Suppressor macrophage treated with lipopolysaccharide for 1 hour (primary cell): ENCODE measurements around the gene ATP8A1.
"Not testable (repeated sequence)": the region's sequence is repeated elsewhere in the genome, so short reads cannot be mapped to it uniquely, and the experiment has no call there.

Source experiments
- DNase-seq, 3 donors: peaks; one replicate each; pipeline ENCODE4 v3.0.0-alpha.2; 2020 to 2022

The ATP8A1 gene

DNA sequence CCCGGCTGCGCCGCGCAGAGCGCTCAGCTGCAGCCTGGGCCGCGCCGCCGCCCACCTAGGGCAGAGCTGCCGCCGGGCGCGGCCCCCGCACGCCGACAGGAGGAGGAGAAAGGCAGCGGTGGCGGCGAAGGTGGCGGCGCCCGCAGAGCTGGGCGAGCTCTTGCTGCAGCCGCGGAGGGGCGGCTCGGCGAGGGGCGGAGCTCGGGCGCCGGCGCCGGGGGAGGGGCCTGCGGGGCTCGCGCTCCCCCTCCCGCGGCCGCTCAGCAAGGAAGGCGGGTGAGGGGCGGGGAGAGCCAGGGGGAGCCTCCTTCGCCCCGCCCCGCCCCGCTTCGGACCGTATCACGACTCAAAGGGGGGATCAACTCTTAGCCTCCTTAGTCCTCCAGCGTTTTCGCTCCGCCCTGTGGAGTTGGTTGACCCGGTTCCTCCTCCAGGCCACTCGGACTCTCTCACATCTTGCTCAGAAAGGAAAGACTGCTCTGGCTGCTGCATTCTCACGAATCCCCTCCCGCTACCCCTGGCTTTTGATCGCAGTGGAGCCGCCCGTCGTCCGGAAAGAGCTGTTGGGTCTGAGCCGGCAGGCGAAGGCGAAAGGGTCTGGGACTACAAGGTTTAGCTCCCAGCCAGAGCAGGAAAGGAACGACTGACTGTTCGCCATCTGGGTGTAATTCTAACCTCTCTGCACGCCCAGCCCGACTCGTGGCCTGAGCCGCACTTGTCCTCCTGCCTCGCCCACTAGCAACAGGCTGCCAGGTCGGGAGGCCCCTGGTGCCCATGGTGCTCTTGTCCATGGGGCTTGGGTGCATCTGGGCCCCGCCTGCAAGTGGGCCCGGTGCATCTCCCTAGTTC is at the start of gene ATP8A1:
Gene ATP8A1 (minus strand): TSS at position 162 of the 849 bp plus-strand sequence. CDS start 232 bp downstream, outside the sequence.
- DNase-seq = peak; percentile 90 to 98 (median 96)

DNA sequence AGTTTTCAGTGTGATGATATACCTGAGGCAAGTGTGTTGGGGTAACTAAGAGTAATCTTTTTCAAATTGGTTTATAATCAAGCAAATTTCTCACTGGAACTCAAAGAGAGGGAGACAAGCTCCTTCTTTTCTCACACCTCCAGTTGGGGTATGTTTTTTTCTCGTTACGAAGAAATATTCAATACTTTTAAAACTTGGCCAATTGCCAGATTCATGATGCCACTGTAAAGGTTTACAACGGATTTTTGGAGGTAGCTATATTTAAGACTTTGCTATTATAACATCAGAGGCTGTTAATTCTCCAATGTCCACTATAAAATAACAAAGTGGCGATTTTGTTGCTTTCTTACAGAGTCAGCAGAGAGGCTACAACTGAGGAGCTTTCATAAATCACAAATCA is 49.2 kb upstream of the ATP8A1 start:
- DNase-seq = no peak

DNA sequence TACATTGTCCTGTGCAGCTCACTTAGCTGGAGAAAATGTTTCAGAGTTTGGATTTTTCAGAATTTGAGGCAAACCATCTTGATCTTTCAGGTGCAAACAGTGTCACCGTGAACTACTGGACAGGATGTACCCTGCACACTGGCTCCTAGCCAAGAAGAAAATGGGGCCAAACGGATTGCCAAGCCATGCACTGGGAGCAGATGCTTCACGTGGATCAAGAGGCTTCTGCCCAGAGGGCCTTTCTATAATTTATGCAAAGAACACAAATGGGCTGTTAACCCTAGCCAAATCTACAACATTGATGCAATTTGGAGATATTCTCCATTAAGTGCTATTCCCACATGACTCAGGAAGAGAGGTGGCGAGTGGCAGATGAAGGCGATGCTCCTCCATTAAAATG is 46.9 kb upstream of the ATP8A1 start:
- DNase-seq = no peak

DNA sequence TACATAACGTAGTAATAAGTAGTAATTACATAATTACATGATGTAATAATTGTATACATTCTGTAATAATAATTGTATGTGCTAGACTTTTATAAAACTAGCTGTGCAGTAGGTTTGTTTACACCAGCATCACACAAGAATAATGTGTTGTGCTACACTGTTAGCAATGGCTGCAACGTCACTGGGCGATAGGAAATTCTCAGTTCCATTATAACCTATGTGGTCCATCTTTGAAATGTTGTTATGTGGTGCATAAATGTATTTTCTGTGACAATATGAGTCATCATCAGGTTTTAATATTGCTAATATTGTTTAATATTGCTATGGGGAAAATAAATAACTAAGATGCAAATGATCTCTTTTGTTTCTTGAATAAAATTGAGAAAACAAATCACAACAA is 46.0 kb upstream of the ATP8A1 start:
- no peak for DNase-seq

DNA sequence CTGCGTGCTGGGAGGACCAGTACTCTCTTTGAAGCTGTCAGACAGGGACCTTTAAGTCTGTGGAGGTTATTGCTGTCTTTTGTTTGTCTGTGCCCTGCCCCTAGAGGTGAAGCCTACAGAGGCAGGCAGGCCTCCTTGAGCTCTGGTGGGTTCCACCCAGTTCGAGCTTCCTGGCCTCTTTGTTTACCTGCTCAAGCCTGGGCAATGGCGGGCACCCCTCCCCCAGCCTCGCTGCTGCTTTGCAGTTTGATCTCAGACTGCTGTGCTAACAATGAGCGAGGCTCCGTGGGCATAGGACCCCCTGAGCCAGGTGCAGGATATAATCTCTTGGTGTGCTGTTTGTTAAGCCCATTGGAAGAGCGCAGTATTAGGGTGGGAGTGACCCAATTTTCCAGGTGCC is 44.9 kb upstream of the ATP8A1 start:
- DNase-seq = not testable (repeated sequence)

DNA sequence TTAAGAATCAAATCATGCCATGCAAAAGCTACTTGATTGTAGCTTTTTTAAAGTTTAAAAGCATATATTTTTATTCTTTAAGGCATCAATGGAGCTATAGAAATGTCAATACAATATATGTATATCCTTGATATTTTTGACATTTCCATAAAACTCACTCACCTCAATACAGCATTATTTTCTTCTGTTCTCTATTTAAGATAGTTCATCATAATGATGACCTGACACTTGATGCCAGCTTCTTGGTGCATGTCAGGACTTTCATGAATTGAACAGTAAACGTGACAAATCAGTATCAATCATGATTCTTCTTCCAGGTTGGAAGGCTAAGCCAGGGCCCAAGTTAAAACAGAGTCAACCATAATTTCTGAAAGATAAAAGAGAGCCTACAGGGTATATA is 33.6 kb upstream of the ATP8A1 start:
- DNase-seq = no peak

DNA sequence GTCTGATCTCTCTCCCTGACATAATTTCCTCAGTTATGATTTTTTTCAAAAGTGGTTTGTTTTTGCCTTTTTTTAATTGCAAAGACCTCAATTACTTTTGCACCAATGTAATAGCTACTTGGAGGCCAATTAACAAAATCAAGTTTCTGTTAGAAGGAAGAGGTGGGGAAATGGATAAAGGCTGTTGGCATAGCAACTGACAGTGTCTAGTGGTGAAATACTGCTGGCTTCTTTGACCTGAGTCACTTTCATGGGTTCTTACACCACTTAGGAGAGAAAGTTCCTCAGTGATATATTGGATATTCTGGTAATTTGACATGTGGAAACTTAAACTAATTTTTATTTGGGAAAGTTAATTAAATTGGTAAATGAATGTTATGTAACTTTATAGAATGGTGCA is 26.5 kb upstream of the ATP8A1 start:
- DNase-seq = peak in 2 of 3 donors; percentile 3 to 20

DNA sequence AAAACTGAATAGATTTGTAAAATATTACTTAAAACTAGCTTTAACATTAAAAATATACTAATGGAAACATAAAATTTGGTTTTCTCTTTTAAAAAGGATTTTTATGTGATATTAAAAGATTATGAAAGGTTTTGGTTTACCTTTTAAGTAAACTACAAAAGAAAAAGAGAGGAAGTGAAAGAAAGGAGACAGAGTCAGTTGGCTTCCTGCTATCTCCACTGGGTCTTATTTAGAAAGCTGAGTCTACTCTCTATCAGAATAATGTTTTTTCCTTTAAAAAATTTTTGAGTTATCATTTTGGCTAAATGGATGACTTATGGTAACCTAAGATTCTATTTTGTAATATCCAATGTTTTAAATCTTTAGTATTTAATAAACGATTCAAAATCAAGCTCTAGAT is 21.6 kb upstream of the ATP8A1 start:
- DNase-seq = no peak

DNA sequence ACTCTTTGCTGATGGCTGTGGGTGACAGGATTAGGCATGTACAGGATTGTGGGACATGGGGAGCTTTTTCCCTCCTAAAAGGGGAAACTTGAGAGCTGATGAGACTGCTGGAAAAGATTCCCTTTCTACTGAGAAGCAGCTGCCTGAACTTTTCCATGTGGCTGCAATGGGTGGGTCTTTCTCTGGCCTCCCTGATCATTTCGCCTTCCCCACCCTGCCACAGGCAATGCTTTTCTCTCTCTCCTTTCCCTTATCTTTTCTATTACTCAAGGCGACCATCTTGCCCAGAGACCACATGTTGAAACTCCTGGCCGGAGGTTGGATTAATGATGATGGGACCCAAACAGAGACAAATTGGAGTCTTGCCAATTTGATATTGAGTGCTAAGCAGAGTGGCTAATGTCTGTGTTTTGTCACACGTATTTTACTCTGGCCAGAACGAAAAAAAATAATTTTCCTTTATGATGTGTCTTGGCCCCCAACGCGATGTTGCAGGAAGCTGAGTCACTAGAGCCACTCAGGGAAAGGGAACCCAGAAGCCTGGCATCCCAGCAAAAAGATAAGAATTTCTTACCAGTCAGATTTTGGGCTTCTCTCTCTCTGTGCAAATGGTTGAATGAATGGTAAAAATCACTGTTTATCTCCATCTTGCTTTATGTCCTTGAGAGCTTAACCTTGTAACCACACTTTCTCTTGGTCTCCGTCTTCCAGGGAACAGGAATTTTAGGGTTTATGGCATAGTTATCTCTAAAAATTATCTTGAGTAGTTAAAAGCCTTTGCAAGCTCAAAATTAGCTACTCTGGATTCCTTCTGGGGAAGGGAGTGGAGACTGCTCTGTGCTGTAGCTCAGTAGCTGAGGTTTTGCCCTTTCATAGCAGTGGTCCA is 19.4 kb upstream of the ATP8A1 start:
- peak in 1 of 3 donors; percentile 22 for DNase-seq

DNA sequence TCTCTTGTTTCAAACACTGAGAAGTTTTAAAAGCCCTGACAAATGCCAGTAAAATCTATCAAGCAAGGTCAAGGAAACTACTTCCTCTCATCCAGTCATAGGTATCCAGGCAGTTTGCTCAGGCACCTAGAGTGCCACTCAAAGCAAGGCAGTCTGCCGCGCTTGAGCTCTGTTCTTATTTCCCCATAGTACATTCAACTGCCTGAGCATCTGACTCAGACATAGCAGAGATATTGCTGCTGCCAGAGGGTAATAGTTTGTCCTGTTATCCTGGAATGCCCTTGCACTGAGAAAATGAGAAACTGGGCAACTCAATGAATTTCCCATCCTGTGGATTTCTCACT is 16.1 kb upstream of the ATP8A1 start:
- no peak for DNase-seq

DNA sequence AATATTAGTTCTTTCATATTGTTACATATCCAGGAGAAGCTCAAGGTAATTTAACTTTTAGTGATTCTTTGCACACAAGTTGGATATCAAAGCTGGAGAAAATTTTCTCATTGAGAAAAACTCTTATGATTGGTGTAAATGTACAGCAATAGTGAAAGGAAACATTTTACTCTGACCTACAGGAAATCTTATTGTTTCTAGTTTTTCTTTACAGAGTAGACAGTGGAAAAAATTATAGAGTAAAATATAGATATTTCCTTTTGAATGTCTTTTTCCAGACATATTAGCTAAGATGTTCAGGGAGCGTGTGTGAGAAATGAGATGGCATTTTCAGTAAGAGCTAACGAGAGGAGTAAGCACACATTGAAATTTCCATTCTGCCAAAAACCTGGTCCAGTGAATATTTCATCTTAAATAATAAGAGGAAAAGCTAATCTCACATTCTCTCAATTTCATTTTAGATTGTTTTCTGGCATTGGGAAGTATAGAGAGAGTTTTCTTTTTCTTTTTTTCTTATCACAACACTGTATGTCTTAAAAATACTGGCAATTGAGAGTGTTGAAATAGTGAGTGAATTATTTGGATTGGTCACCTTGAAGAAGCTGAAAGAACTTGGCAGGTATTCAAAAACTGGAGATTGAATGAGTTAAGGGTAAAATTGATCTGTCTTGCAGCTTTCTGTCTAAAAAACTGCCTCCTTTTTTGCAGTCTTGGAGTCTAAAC is 15.6 kb upstream of the ATP8A1 start:
- DNase-seq = no peak

DNA sequence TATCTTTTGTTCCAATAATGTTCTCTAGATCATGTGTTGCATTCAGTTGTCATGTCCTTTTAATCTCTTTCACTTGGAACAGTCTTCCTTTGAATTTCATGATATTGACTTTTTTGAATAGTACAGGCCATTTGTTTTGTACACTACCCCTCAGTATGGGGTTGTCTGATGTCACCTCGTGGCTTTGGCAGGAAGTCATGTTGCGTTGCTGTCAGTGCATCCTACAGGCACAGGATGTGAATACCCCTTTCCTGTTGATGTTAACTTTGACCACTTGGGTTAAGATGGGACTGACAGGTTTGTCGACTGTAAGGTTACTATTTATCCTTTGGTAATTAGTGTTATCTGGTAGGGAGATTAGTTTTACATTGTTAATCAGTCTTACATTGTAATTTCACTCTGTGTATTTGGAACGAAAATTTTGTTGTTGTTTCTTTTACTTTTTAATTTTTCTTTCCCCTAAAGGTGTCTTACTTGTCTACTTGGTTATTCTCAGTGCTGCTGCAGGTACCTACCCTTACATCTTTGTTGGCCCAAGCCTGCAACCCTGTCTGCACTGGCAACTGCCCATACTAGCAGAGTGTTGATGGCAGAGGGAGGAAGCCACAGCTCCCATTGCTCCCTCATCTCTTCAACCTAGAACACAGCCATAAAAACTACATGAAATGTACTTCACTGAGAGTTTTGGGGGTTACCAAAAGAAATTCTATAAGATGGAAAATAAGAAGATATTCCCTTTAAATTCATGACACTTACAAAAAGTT is 14.7 kb upstream of the ATP8A1 start:
- no peak for DNase-seq

DNA sequence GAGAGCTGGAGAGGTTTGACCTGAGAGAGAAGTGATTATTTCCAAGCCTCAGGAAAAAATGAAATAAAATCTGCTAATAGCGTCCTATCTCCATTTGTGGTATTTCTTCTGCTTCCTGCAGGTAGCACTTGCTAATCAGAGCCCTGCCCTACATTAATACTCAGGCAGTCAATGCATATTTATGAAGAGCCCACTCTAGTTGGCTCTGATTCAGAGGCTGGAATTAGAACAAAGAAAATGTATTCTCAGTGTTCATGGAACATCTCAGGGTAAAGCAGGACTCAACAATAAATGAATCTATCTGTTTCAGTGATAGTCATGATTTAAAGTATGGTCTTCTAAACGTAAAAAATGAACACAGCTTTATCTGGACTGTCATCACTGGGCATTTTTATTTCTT is 1.4 kb upstream of the ATP8A1 start:
- DNase-seq = no peak

DNA sequence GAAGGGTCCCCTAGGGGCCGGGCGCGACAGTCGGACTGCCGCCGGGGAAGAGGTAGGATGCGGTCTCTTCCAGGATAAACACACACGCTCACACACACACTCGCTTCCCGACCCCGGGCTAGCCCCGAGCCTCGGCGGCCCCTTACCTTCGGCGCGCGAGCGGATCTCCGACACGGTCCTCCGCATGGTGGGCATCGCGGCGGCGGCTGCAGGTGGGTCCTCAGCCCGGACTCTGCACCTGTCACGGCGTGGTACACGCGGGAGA is 294 bp downstream of the ATP8A1 start:
- DNase-seq = no peak

DNA sequence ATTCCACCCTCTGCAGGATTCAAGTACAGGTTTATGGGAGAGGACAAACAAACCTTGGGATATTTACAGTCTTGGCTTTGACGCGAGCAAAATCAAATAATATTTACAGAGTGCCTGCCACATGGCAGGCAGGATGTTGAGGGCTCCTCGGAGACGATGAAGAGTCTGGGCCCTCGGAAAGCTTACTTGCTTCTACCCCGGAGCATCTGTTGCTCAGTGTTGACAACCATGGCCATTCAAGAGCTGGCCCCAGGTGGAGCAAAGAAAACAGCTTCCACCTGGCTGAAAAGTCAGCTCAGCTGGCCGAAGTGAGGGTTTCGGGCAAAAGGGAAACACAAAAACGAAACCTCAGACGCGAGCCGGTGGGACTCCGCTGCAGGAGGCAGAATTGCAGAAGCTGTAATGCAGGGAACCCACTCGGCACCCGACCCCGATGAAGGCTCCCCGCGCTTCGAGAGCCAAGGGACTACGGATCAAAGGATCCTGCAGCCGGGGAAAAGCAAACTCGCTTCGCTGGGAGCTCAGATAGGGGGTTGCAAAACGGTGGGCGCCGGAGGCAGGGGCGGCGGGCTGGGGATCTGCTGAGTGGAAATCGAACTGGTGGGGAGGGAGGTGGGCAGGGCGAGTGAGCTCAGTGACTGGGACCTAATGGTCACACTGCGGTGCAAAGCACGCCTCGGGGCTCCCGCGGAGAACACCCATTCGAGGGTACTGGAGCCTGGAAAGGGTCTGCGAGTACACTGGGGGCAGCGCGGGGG is 805 bp downstream of the ATP8A1 start:
- DNase-seq = peak; percentile 58 to 72 (median 63)

DNA sequence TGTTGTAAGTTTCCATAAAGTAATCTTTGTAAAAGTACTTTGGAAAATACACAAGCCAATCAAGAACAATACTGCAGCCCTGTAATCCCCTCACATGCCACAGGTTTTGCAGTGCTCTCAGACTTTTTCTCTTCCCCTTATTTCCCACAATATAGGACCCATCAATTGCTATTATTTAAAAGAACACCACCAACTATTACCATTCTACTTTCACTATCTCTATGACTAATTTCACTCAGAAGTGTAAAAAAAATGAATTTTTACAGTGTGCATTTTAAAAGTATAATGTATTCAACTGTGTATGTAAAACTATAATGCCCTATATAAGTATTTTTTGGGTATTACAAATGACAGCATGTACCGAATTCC is 1.7 kb downstream of the ATP8A1 start:
- no peak for DNase-seq

DNA sequence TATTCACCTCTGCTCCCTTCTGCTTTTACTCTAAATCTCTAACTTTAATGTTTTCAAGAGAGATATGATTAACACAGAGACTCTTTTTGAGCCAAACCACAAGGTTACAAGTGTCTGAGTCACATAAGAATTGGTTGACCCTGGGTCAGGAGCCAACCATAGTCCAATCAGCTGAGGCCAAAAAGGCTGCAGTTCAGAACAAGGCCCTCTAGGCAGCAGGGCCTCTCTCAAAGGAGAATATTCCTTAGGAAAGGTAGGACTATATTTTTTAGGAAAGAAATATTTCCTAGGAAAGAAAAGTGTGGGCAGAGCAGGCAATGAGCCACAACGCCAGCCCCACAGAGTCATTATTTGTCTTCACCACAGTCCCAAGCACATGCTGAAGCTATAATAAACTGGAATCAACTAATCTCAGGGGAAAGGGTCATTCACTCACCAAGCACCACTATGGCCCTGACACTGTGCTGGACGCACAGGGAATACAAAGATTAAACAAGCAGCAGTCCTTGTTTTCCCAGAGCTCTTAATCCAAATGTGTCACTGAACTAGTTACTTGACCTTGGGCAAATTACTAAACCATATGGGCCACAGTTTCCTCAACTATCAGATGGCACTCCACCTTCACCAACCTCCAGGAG is 2.2 kb downstream of the ATP8A1 start:
- DNase-seq = peak; percentile 59 to 81 (median 67)

DNA sequence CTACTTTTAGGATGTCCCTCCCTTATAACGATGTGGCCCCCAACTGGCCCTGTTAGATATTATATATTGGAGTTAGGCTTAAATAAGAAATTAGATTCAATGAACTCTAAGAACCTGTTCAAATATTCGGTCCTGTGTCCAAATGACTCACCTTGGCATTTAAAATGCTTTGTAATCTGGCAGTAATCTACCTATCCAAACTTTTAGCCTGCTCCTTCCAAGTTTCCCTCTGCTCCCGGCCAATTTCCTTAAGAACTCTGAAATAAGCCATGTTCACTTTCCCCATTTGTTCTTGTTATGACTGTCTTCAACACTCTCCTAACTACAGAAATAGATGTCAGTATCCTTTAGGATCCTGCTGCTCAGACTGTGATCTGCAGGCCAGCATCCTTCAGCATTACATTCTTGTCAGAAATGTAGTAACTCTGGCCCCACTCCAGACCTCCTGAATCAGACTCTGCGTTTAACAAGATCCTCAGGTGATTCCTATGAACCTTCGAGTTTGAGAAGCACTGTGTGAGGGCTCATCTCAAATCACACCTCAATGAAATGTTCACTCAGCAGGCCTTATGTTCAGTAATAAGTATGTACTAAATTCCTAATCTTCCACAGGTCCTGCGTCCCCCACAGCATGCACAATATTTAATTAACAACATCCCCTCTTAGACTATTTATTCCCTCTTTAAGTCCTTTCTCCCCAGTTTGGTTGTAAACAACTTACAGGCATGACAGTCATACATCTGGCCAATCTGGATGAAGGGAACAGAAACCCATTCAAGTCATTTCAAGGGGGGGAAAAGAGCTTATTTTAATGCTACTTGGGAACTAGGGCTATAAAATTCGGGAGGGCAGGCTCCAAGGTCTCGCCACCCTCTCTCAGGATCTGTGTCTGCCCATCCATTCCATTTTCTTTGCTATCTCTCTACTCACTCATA is 3.0 kb downstream of the ATP8A1 start:
- no peak for DNase-seq

DNA sequence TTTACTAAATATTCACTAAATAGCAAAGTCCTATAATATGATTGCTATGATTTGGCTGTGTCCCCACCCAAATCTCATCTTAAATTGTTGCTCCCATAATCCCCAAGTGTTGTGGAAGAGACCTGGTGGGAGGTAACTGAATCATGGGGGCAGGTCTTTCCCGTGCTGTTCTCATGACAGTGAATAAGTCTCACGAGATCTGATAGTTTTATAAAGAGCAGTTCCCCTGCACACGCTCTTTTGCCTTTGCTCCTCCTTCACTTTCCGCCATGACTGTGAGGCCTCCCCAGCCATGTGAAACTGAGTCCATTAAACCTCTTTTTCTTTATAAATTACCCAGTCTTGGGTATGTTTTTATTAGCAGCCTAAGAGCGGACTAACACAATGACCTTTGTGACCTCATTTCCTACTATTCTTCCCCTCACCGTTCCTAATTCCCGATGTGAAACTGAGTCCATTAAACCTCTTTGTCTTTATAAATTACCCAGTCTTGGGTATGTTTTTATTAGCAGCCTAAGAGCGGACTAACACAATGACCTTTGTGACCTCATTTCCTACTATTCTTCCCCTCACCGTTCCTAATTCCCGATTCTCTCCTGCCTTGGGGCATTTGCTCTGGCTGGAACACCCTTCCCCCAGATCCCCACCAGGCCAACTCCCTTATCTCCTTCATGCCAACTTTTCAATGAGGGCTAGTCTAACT is 4.2 kb downstream of the ATP8A1 start:
- DNase-seq = not testable (repeated sequence)

DNA sequence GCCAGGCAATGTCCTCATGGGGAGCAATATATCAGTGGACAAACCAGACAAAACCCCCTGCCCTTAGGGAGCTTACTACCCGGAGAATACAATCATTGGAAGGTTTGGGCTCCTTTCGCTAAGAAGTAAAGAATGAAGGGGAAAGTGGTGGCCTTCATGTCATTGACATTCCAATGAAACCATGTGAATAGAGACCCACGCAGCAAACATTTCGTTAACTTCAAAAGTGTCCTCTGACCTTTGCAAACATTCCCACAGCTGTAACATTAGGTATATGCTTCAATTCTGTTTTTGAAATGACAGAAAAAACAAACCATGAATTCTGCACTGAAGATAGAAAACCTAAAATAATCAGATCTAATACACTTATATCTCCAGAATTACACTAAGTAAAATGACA is 7.0 kb downstream of the ATP8A1 start:
- no peak for DNase-seq
